ENCODE measurements around the gene ISLR.

The ISLR gene

GRCh38 chr15:74173380-74174218 lies at the start of gene ISLR:
Gene ISLR (plus strand): TSS chr15:74173710. CDS start chr15:74174859, 1,149 bp downstream.
- DNase-seq, result no peak

- no peak for DNase-seq
These were observed 49.3 kb upstream of the ISLR start for GRCh38 chr15:74124196-74124595.

- DNase-seq, result no peak
These were observed 48.8 kb upstream of the ISLR start for GRCh38 chr15:74124759-74125158.

- DNase-seq, result peak; percentile 24 to 80
These were observed 46.1 kb upstream of the ISLR start for GRCh38 chr15:74127255-74127953.

GRCh38 chr15:74127954-74128784 lies 45.3 kb upstream of the ISLR start:
- DNase-seq, result no peak

- no peak for DNase-seq
These were observed 44.5 kb upstream of the ISLR start for GRCh38 chr15:74128785-74129585.

GRCh38 chr15:74129586-74130154 lies 43.8 kb upstream of the ISLR start:
- no peak for DNase-seq

- no peak for DNase-seq
These were observed 43.2 kb upstream of the ISLR start, which contains the start of gene ISLR2 for GRCh38 chr15:74130155-74130848. Gene ISLR2 (plus strand): TSS chr15:74130586. CDS start chr15:74132755, 2,169 bp downstream.

- DNase-seq, result no peak
These were observed 42.5 kb upstream of the ISLR start for GRCh38 chr15:74130849-74131627.

- no peak for DNase-seq
These were observed 41.7 kb upstream of the ISLR start for GRCh38 chr15:74131628-74132413.

- no peak for DNase-seq
These were observed 40.5 kb upstream of the ISLR start for GRCh38 chr15:74132681-74133651.

GRCh38 chr15:74133694-74134386 lies 39.7 kb upstream of the ISLR start:
- DNase-seq, result no peak

GRCh38 chr15:74134387-74135027 lies 39.0 kb upstream of the ISLR start:
- no peak for DNase-seq

- DNase-seq, result no peak
These were observed 38.4 kb upstream of the ISLR start for GRCh38 chr15:74135041-74135565.

GRCh38 chr15:74136540-74136813 lies 37.0 kb upstream of the ISLR start:
- no peak for DNase-seq

- no peak for DNase-seq
These were observed 36.5 kb upstream of the ISLR start for GRCh38 chr15:74136814-74137536.

- DNase-seq, result no peak
These were observed 36.0 kb upstream of the ISLR start for GRCh38 chr15:74137537-74137894.

Measured in hippocampal formation (tissue), 2 donors.